Measurements from ENCODE around the gene UBXN2A. TPM values are rescaled to one million over a fixed set of nuclear protein-coding genes. Genes with fewer than 3 reads are reported as not detected.
A peak's percentile ranks its signal among the peaks of the same experiment; 100 is the strongest.

Gene UBXN2A
- total RNA-seq, 6 experiments from 2014 or later: 4.6 to 7.9 (median 6.2) TPM

DNA sequence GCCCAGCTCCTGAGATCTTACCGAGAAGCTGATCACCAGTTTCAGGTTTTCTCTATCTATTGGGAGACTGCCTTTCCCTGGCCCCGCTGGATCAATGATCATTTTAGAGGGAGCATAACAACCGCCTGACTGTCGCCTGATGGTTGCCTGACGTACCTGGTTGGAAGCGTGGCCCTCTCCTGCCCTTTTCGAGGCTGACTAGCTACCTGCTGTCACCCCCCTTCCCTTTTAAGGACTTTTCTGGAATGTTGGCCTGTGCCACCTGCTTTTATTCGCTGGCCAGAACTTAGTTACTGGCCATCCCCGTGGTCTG lies 69.1 kb downstream of the UBXN2A start:
- TF ChIP-seq, protein P1, sequence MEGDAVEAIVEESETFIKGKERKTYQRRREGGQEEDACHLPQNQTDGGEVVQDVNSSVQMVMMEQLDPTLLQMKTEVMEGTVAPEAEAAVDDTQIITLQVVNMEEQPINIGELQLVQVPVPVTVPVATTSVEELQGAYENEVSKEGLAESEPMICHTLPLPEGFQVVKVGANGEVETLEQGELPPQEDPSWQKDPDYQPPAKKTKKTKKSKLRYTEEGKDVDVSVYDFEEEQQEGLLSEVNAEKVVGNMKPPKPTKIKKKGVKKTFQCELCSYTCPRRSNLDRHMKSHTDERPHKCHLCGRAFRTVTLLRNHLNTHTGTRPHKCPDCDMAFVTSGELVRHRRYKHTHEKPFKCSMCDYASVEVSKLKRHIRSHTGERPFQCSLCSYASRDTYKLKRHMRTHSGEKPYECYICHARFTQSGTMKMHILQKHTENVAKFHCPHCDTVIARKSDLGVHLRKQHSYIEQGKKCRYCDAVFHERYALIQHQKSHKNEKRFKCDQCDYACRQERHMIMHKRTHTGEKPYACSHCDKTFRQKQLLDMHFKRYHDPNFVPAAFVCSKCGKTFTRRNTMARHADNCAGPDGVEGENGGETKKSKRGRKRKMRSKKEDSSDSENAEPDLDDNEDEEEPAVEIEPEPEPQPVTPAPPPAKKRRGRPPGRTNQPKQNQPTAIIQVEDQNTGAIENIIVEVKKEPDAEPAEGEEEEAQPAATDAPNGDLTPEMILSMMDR (IDR thresholded peaks at IDR 0.05): no peak
- TF ChIP-seq POLR2A (IDR thresholded peaks at IDR 0.05): no peak
- ATAC-seq (peak; percentile 9 to 20 (median 12)), DNase-seq (no peak)
- intact Hi-C loops (cut with DNase I): no loop called here
- Histone ChIP-seq H3K27me3 (no peaks in the 10 kb centered on the region), H3K27ac (no peak overlapping the region), H3K4me3 (peak overlapping the region; percentile 32 to 51 (median 34)), H3K9me3 (no peaks in the 10 kb centered on the region), H3K4me1 (peaks cover 0 to 11% (median 0%) of the 10 kb centered on the region in 4 donors), H3K36me3 (no peaks in the 10 kb centered on the region)
- 40% methylated on average over 3 of the region's 9 CpGs for WGBS (ENCODE audit: insufficient coverage, low coverage, low lambda C conversion rate, missing lambda C conversion rate)

GRCh38 chr2:24009680-24010476 lies 69.6 kb downstream of the UBXN2A start, which contains the start of gene MFSD2B:
Gene MFSD2B, plus strand, starts transcription at chr2:24010085. Its CDS starts 12 bp downstream, at chr2:24010097.
- Histone ChIP-seq H3K27ac (no peak within 1 kb of the TSS), H3K9me3 (no peaks in the 10 kb centered on the region), H3K4me3 (peak within 1 kb of the TSS; percentile 32 to 51 (median 34)), H3K36me3 (no peaks in the 10 kb centered on the region), H3K4me1 (peaks cover 0 to 11% (median 0%) of the 10 kb centered on the region in 4 donors), H3K27me3 (no peaks in the 10 kb centered on the region)
- ATAC-seq (peak; percentile 30 to 64 (median 46)), DNase-seq (no peak)
- intact Hi-C loops (cut with DNase I): no loop called here
- 21% methylated on average over 4 of the region's 75 CpGs for WGBS (ENCODE audit: insufficient coverage, low coverage, low lambda C conversion rate, missing lambda C conversion rate)
- no peak for TF ChIP-seq POLR2A (IDR thresholded peaks at IDR 0.05)
- TF ChIP-seq, protein P1 (IDR thresholded peaks at IDR 0.05): no peak

DNA sequence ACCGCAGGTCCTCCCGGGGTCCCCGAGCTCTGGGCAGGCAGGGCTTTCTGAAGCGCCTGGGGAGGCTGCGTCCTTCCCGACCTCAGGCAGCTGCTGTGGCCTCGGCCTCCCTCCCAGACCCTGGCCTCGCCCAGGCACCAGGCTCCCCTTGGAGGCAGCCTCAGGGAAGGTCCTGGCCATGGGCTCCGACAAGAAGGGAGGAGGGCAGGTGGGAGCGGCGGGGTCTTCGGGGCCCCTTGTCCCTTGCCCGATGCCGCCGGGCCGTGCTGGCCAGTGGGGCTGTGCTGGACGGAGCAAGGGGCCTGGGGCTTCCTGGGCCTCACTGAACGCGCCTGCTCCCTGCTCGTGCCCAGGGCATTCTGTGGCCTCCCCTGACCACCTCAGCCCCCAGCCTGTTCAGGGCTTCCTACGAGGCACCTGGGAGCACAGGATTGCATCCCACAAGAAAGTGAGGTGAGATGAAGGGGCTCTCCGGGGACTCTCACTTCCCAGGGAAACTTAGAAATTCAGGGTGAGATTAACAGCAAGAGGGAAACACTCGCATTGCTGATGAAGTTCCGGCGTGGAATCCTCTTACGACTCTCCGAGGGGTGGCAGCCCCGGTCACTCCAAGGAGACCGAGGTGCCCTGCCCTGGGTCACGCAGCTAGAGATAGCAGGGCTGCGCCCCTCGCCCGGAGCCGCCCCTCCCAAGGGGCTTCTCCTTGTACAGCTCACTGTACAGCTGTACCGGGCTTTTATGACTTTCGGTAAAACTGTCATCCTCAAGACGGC lies 70.4 kb downstream of the UBXN2A start:
- Histone ChIP-seq H3K9me3 (no peaks in the 10 kb centered on the region), H3K27ac (no peak overlapping the region), H3K36me3 (no peaks in the 10 kb centered on the region), H3K4me1 (peaks cover 0 to 11% (median 0%) of the 10 kb centered on the region in 4 donors), H3K4me3 (peak overlapping the region in 1 of 3 donors; percentile 51), H3K27me3 (no peaks in the 10 kb centered on the region)
- TF ChIP-seq POLR2A (IDR thresholded peaks at IDR 0.05): no peak
- TF ChIP-seq, protein P1 (IDR thresholded peaks at IDR 0.05): no peak
- ATAC-seq (peak in 1 of 4 donors; percentile 44), DNase-seq (no peak)
- WGBS (ENCODE audit: insufficient coverage, low coverage, low lambda C conversion rate, missing lambda C conversion rate): 75% methylated on average over 4 of the region's 37 CpGs
- intact Hi-C loops (cut with DNase I): no loop called here

GRCh38 chr2:24011250-24012104 lies 71.2 kb downstream of the UBXN2A start:
- no peak overlapping the region for H3K27ac ChIP-seq
- 62% methylated on average over 6 of the region's 7 CpGs for WGBS (ENCODE audit: insufficient coverage, low coverage, low lambda C conversion rate, missing lambda C conversion rate)
- H3K4me1 ChIP-seq: peaks cover 0 to 11% (median 0%) of the 10 kb centered on the region in 4 donors
- no peaks in the 10 kb centered on the region for H3K27me3 ChIP-seq
- intact Hi-C loops (cut with DNase I): no loop called here
- no peaks in the 10 kb centered on the region for H3K9me3 ChIP-seq
- ATAC-seq (no peak), DNase-seq (no peak)
- no peak for TF ChIP-seq POLR2A (IDR thresholded peaks at IDR 0.05)
- TF ChIP-seq, protein P1 (IDR thresholded peaks at IDR 0.05): no peak
- no peak overlapping the region for H3K4me3 ChIP-seq
- no peaks in the 10 kb centered on the region for H3K36me3 ChIP-seq

Measured in right lobe of liver (tissue), 6 donors.